Measurements from ENCODE around the gene GADD45A. TPM values are rescaled to one million over a fixed set of nuclear protein-coding genes. Genes with fewer than 3 reads are reported as not detected.

The GADD45A gene, protein sequence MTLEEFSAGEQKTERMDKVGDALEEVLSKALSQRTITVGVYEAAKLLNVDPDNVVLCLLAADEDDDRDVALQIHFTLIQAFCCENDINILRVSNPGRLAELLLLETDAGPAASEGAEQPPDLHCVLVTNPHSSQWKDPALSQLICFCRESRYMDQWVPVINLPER
- 90.5 and 93.1 TPM in 2 replicates for total RNA-seq
- 175 and 178 TPM in 2 replicates for polyA plus RNA-seq

DNA sequence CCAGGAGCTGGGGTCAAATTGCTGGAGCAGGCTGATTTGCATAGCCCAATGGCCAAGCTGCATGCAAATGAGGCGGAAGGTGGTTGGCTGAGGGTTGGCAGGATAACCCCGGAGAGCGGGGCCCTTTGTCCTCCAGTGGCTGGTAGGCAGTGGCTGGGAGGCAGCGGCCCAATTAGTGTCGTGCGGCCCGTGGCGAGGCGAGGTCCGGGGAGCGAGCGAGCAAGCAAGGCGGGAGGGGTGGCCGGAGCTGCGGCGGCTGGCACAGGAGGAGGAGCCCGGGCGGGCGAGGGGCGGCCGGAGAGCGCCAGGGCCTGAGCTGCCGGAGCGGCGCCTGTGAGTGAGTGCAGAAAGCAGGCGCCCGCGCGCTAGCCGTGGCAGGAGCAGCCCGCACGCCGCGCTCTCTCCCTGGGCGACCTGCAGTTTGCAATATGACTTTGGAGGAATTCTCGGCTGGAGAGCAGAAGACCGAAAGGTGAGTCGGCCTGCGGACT, at the start of gene GADD45A:
Gene GADD45A, plus strand, starts transcription at position 135 of the 491 bp plus-strand sequence. Its CDS starts 294 bp downstream, at position 429.
- no peaks in the 10 kb centered on the region for H3K9me2 ChIP-seq (replicated peaks; ENCODE audit: insufficient read depth)
- H2AFZ ChIP-seq = peak within 1 kb of the TSS; percentile 33
- peaks cover 15% of the 10 kb centered on the region for H3K4me1 ChIP-seq (ENCODE audit: insufficient read depth)
- TF ChIP-seq EZH2phosphoT487 (IDR thresholded peaks at IDR 0.05; ENCODE audit: low read depth, severe bottlenecking, unreplicated experiment) (no peak), EZH2 (IDR thresholded peaks at IDR 0.05; ENCODE audit: borderline replicate concordance) (no peak)
- TF ChIP-seq, protein P1, sequence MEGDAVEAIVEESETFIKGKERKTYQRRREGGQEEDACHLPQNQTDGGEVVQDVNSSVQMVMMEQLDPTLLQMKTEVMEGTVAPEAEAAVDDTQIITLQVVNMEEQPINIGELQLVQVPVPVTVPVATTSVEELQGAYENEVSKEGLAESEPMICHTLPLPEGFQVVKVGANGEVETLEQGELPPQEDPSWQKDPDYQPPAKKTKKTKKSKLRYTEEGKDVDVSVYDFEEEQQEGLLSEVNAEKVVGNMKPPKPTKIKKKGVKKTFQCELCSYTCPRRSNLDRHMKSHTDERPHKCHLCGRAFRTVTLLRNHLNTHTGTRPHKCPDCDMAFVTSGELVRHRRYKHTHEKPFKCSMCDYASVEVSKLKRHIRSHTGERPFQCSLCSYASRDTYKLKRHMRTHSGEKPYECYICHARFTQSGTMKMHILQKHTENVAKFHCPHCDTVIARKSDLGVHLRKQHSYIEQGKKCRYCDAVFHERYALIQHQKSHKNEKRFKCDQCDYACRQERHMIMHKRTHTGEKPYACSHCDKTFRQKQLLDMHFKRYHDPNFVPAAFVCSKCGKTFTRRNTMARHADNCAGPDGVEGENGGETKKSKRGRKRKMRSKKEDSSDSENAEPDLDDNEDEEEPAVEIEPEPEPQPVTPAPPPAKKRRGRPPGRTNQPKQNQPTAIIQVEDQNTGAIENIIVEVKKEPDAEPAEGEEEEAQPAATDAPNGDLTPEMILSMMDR (IDR thresholded peaks at IDR 0.05; ENCODE audit: poor library complexity) = no peak
- DNase-seq (ENCODE audit: low spot score) = peak; percentile 98
- no peaks in the 10 kb centered on the region for H3K36me3 ChIP-seq (replicated peaks; ENCODE audit: insufficient read depth, low read depth)
- peak within 1 kb of the TSS; percentile 98 for H3K27ac ChIP-seq
- WGBS (ENCODE audit: low lambda C conversion rate, missing lambda C conversion rate) = under 1% methylated on average over 20 of the region's 39 CpGs
- H3K79me2 ChIP-seq = peaks cover 12% of the 10 kb centered on the region
- no peaks in the 10 kb centered on the region for H3K27me3 ChIP-seq
- no peaks in the 10 kb centered on the region for H3K9me3 ChIP-seq (ENCODE audit: low read depth)
- peak within 1 kb of the TSS; percentile 76 for H3K4me2 ChIP-seq
- H3K4me3 ChIP-seq = peak within 1 kb of the TSS; percentile 88
- H4K20me1 ChIP-seq (ENCODE audit: insufficient read depth, poor library complexity, severe bottlenecking) = peaks cover 3% of the 10 kb centered on the region

DNA sequence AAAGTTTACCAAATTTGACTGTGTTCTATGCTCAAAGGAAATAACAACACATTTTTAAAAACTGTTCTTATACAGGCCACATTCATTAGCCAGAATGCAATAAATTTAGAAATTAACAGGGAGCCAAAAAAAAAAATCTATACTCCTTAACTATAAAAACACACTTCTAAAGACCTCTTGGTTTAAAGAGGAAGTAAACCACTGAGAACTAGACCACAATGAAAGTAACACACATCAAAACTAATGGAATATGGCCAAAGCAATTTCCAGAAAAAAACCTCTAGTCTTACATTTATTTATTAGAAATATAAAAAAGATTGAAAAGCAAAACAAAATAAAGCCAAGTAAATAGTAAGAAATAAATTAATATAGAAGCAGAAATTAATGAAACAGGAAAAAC, 48.9 kb upstream of the GADD45A start:
- Histone ChIP-seq H2AFZ (no peak overlapping the region), H3K9me3 (ENCODE audit: low read depth) (no peaks in the 10 kb centered on the region), H3K27ac (no peak overlapping the region), H3K4me2 (no peak overlapping the region), H3K4me3 (no peak overlapping the region), H3K36me3 (replicated peaks; ENCODE audit: insufficient read depth, low read depth) (no peaks in the 10 kb centered on the region), H3K9me2 (replicated peaks; ENCODE audit: insufficient read depth) (no peaks in the 10 kb centered on the region), H3K4me1 (ENCODE audit: insufficient read depth) (peaks cover 24% of the 10 kb centered on the region), H3K27me3 (no peaks in the 10 kb centered on the region), H3K79me2 (no peaks in the 10 kb centered on the region), H4K20me1 (ENCODE audit: insufficient read depth, poor library complexity, severe bottlenecking) (no peaks in the 10 kb centered on the region)
- no peak for DNase-seq (ENCODE audit: low spot score)
- no peak for TF ChIP-seq EZH2phosphoT487 (IDR thresholded peaks at IDR 0.05; ENCODE audit: low read depth, severe bottlenecking, unreplicated experiment)

DNA sequence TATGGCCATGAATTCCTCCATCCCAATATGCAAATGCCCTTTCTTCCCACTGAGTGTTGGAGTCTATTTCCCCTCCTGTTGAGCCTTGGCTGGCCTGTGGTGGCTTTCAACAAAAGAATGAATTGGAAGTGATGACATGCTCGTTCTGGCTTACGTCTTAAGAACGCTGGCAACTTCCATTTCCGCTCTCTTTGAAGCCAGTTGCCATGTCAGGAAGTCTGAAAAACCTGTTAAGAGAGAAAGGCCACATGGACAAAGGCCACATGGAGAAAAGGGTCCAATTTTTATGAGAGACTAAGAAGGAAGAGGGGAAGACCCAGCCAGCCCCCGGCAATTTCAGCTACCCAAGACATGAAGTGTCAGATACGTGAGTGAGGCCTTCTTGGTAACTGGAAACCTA, 45.6 kb upstream of the GADD45A start:
- no peaks in the 10 kb centered on the region for H3K9me3 ChIP-seq (ENCODE audit: low read depth)
- TF ChIP-seq, protein P1 (IDR thresholded peaks at IDR 0.05; ENCODE audit: poor library complexity) = no peak
- TF ChIP-seq EZH2 (IDR thresholded peaks at IDR 0.05; ENCODE audit: borderline replicate concordance) (no peak), EZH2phosphoT487 (IDR thresholded peaks at IDR 0.05; ENCODE audit: low read depth, severe bottlenecking, unreplicated experiment) (no peak)
- H2AFZ ChIP-seq = no peak overlapping the region
- no peak overlapping the region for H3K4me2 ChIP-seq
- H3K36me3 ChIP-seq (replicated peaks; ENCODE audit: insufficient read depth, low read depth) = no peaks in the 10 kb centered on the region
- H3K4me1 ChIP-seq (ENCODE audit: insufficient read depth) = peaks cover 13% of the 10 kb centered on the region
- H3K9me2 ChIP-seq (replicated peaks; ENCODE audit: insufficient read depth) = no peaks in the 10 kb centered on the region
- H3K27me3 ChIP-seq = no peaks in the 10 kb centered on the region
- 71% methylated on average over 6 of the region's 6 CpGs for WGBS (ENCODE audit: low lambda C conversion rate, missing lambda C conversion rate)
- no peak overlapping the region for H3K27ac ChIP-seq
- H3K79me2 ChIP-seq = no peaks in the 10 kb centered on the region
- H4K20me1 ChIP-seq (ENCODE audit: insufficient read depth, poor library complexity, severe bottlenecking) = no peaks in the 10 kb centered on the region
- DNase-seq (ENCODE audit: low spot score) = no peak
- H3K4me3 ChIP-seq = no peak overlapping the region

DNA sequence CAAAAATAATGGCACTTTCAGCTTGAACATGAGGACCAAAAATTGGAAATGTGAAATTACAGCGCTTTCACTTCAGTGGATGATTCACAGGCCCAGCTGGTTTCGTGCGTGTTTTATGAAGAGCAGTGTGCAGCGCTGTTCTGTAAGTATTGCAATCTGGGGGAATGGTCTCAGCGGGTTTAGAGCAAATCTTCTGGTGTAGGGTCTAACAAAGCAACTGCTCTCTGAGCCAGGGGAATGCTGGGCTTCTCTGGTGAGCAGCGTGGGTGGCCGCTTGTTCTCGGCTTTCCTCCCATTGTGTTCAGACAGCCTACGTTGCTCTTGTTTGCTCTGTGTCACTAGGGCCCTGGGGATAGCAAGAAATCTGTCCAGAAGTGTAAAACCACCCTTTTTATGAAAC, 42.4 kb upstream of the GADD45A start:
- no peaks in the 10 kb centered on the region for H3K79me2 ChIP-seq
- DNase-seq (ENCODE audit: low spot score) = no peak
- no peaks in the 10 kb centered on the region for H3K9me3 ChIP-seq (ENCODE audit: low read depth)
- H3K27me3 ChIP-seq = no peaks in the 10 kb centered on the region
- TF ChIP-seq EZH2 (IDR thresholded peaks at IDR 0.05; ENCODE audit: borderline replicate concordance) (no peak), EZH2phosphoT487 (IDR thresholded peaks at IDR 0.05; ENCODE audit: low read depth, severe bottlenecking, unreplicated experiment) (no peak)
- TF ChIP-seq, protein P1 (IDR thresholded peaks at IDR 0.05; ENCODE audit: poor library complexity) = no peak
- no peak overlapping the region for H2AFZ ChIP-seq
- H3K27ac ChIP-seq = peak overlapping the region; percentile 45
- H3K4me2 ChIP-seq = no peak overlapping the region
- 49% methylated on average over 9 of the region's 9 CpGs for WGBS (ENCODE audit: low lambda C conversion rate, missing lambda C conversion rate)
- no peaks in the 10 kb centered on the region for H3K36me3 ChIP-seq (replicated peaks; ENCODE audit: insufficient read depth, low read depth)
- H3K9me2 ChIP-seq (replicated peaks; ENCODE audit: insufficient read depth) = no peaks in the 10 kb centered on the region
- no peak overlapping the region for H3K4me3 ChIP-seq
- peaks cover 44% of the 10 kb centered on the region for H3K4me1 ChIP-seq (ENCODE audit: insufficient read depth)
- no peaks in the 10 kb centered on the region for H4K20me1 ChIP-seq (ENCODE audit: insufficient read depth, poor library complexity, severe bottlenecking)
